ENCODE results near the gene SLC35G3. TPM values are rescaled to one million over a fixed set of nuclear protein-coding genes. Genes with fewer than 3 reads are reported as not detected.

SLC35G3 gene
- total and polyA plus RNA-seq, 10 of the 15 experiments (the other 5 are each of a cell fraction or from before 2014, with no cell fraction given), result not detected

- TF ChIP-seq MLLT1 (IDR thresholded peaks at IDR 0.05) (no peak), FOXK2 (IDR thresholded peaks at IDR 0.05) (no peak), CBX5 (IDR thresholded peaks at IDR 0.05; ENCODE audit: low read depth) (no peak), TCF12 (IDR thresholded peaks at IDR 0.05; ENCODE audit: low read depth, low read length) (no peak), IRF3 (IDR thresholded peaks at IDR 0.05) (no peak), BCLAF1 (IDR thresholded peaks at IDR 0.05) (no peak), YY1 (IDR thresholded peaks at IDR 0.05; ENCODE audit: low read depth, low read length) (no peak), BMI1 (IDR thresholded peaks at IDR 0.05; ENCODE audit: borderline replicate concordance) (no peak), PBX3 (IDR thresholded peaks at IDR 0.05; ENCODE audit: insufficient replicate concordance, low read depth, low read length) (no peak), EED (IDR thresholded peaks at IDR 0.05; ENCODE audit: low read depth) (no peak), BHLHE40 (IDR thresholded peaks at IDR 0.05; ENCODE audit: borderline replicate concordance in 1 of 2, low read depth in 2 of 2, low read length in 1 of 2) (no peak)
Measured at GRCh38 chr17:35148144-35148543, 46.0 kb downstream of the SLC35G3 start (continued).

All from GM12878 (cell line).